ENCODE data around the gene ATAD3C.
"Not testable (repeated sequence)": the region's sequence is repeated elsewhere in the genome, so short reads cannot be mapped to it uniquely, and the experiment has no call there.

Gene ATAD3C

GRCh38 chr1:1460540-1461130 is 11.1 kb downstream of the ATAD3C start:
- no peak for DNase-seq (ENCODE audit: low read depth in 2 of 2)
- TF ChIP-seq CTCF (IDR thresholded peaks at IDR 0.05; ENCODE audit: low read depth, low read length) = no peak
- no peak overlapping the region for H3K4me3 ChIP-seq (replicated peaks in 1 of 2; ENCODE audit: low read depth in 2 of 2, low read length in 2 of 2)

GRCh38 chr1:1461721-1462317 is 12.3 kb downstream of the ATAD3C start:
- H3K4me3 ChIP-seq (replicated peaks in 1 of 2; ENCODE audit: low read depth in 2 of 2, low read length in 2 of 2) = no peak overlapping the region
- no peak for TF ChIP-seq CTCF (IDR thresholded peaks at IDR 0.05; ENCODE audit: low read depth, low read length)
- no peak for DNase-seq (ENCODE audit: low read depth in 2 of 2)

GRCh38 chr1:1462318-1462966 is 13.0 kb downstream of the ATAD3C start:
- peak; percentile 41 to 49 for DNase-seq (ENCODE audit: low read depth in 2 of 2)
- no peak for TF ChIP-seq CTCF (IDR thresholded peaks at IDR 0.05; ENCODE audit: low read depth, low read length)
- no peak overlapping the region for H3K4me3 ChIP-seq (replicated peaks in 1 of 2; ENCODE audit: low read depth in 2 of 2, low read length in 2 of 2)

- no peak overlapping the region for H3K4me3 ChIP-seq (replicated peaks in 1 of 2; ENCODE audit: low read depth in 2 of 2, low read length in 2 of 2)
- no peak for DNase-seq (ENCODE audit: low read depth in 2 of 2)
- TF ChIP-seq CTCF (IDR thresholded peaks at IDR 0.05; ENCODE audit: low read depth, low read length) = no peak
These were observed 13.8 kb downstream of the ATAD3C start for GRCh38 chr1:1463312-1463711.

- not testable (repeated sequence) for H3K4me3 ChIP-seq (replicated peaks in 1 of 2; ENCODE audit: low read depth in 2 of 2, low read length in 2 of 2); DNase-seq (ENCODE audit: low read depth in 2 of 2)
These were observed 18.9 kb downstream of the ATAD3C start for GRCh38 chr1:1468196-1468985.

GRCh38 chr1:1470626-1471388 is 21.3 kb downstream of the ATAD3C start:
- no peak for TF ChIP-seq CTCF (IDR thresholded peaks at IDR 0.05; ENCODE audit: low read depth, low read length)
- DNase-seq (ENCODE audit: low read depth in 2 of 2) = no peak

More at GRCh38 chr1:1470626-1471388, 21.3 kb downstream of the ATAD3C start:
- H3K4me3 ChIP-seq (replicated peaks in 1 of 2; ENCODE audit: low read depth in 2 of 2, low read length in 2 of 2) = peak overlapping the region; percentile 50 to 69
